HEK293 (cell line): Measurements from ENCODE around the gene SMC6.

Experiments
- CTCF ChIA-PET: fragments of 350-600 bp; formaldehyde crosslinking; extraction: SDS; loops from one replicate; lab custom pipeline; 2021; ENCODE audit warnings: antibody characterized with exemption; lab: Yijun Ruan, JAX
- POLR2A ChIA-PET: fragments of 300-600 bp; formaldehyde crosslinking; extraction: SDS; loops from one replicate; lab custom pipeline; 2020; ENCODE audit warnings: antibody characterized with exemption, inconsistent platforms; lab: Yijun Ruan, JAX
- H3K27ac ChIP-seq: fragments of 200-500 bp; sonication (Bioruptor generic); 2 replicates; pipeline ENCODE4 v1.5.1; 2014; ENCODE audit warnings: low read depth, low read length, control low read depth, inconsistent platforms; ENCODE audit errors: extremely low read depth
- H3K36me3 ChIP-seq, 2 experiments: fragments of 200-500 bp in 1 of 2; sonication (Bioruptor generic) in 1 of 2; 1 replicate in 1 of 2; 2 replicates in 1 of 2; pipeline ENCODE4 v1.5.1; 2014 to 2017; ENCODE audit warnings: inconsistent platforms in 2 of 2, low read length in 2 of 2; ENCODE audit not compliant: control insufficient read depth in 2 of 2, insufficient read depth in 1 of 2
- H3K4me1 ChIP-seq: fragments of 200-500 bp; sonication (Bioruptor generic); 2 replicates; pipeline ENCODE4 v1.5.1; 2014; ENCODE audit warnings: mild to moderate bottlenecking, low read length, inconsistent platforms; ENCODE audit not compliant: control insufficient read depth, insufficient read depth
- H3K4me3 ChIP-seq: 2 replicates; pipeline ENCODE4 v1.5.1; 2011; ENCODE audit warnings: low read depth, mild to moderate bottlenecking, control low read depth, low read length, moderate library complexity
- H3K9me3 ChIP-seq: fragments of 200-500 bp; sonication (Bioruptor generic); 2 replicates; pipeline ENCODE4 v1.5.1; 2014; ENCODE audit warnings: low read depth, low read length, inconsistent platforms; ENCODE audit not compliant: control insufficient read depth, insufficient read depth
- BCL6B ChIP-seq: fragments of 450-650 bp; formaldehyde crosslinking; IDR thresholded peaks from 2 replicates; pipeline ENCODE4 v1.5.1; 2017; ENCODE audit warnings: missing biosample characterization, missing genetic modification characterization
- KLF1 ChIP-seq: fragments of 450-650 bp; formaldehyde crosslinking; IDR thresholded peaks from 2 replicates; pipeline ENCODE4 v1.5.1; 2016; ENCODE audit warnings: missing biosample characterization, missing genetic modification characterization
- MYNN ChIP-seq: fragments of 450-650 bp; formaldehyde crosslinking; IDR thresholded peaks from 2 replicates; pipeline ENCODE4 v1.5.1; 2016; ENCODE audit warnings: missing biosample characterization, missing genetic modification characterization, borderline replicate concordance
- PBX3 ChIP-seq: sonication (generic); formaldehyde crosslinking; IDR thresholded peaks from 2 replicates; pipeline ENCODE4 v1.8.1; 2022; ENCODE audit warnings: mild to moderate bottlenecking, moderate library complexity, missing genetic modification reagents
- PRDM2 ChIP-seq: fragments of 450-650 bp; formaldehyde crosslinking; IDR thresholded peaks from 2 replicates; pipeline ENCODE4 v1.5.1; 2016; ENCODE audit warnings: missing biosample characterization, missing genetic modification characterization, borderline replicate concordance
- PRDM6 ChIP-seq: fragments of 450-650 bp; formaldehyde crosslinking; IDR thresholded peaks from 2 replicates; pipeline ENCODE4 v1.5.1; 2017; ENCODE audit warnings: missing biosample characterization, missing genetic modification characterization
- ZNF155 ChIP-seq: fragments of 450-650 bp; formaldehyde crosslinking; IDR thresholded peaks from 2 replicates; pipeline ENCODE4 v1.5.1; 2016; ENCODE audit warnings: missing biosample characterization, missing genetic modification characterization
- ZNF311 ChIP-seq: fragments of 450-650 bp; formaldehyde crosslinking; IDR thresholded peaks from 2 replicates; pipeline ENCODE4 v1.5.1; 2017; ENCODE audit warnings: missing biosample characterization, missing genetic modification characterization, borderline replicate concordance
- ZNF362 ChIP-seq: fragments of 450-650 bp; formaldehyde crosslinking; IDR thresholded peaks from 2 replicates; pipeline ENCODE4 v1.5.1; 2016; ENCODE audit warnings: missing biosample characterization, missing genetic modification characterization
- ZNF626 ChIP-seq: fragments of 450-650 bp; sonication (Bioruptor Pico); formaldehyde crosslinking; IDR thresholded peaks from 2 replicates; pipeline ENCODE4 v1.5.1; 2018; ENCODE audit warnings: missing biosample characterization, missing genetic modification characterization, inconsistent platforms
- ZNF660 ChIP-seq: fragments of 450-650 bp; IDR thresholded peaks from 2 replicates; pipeline ENCODE4 v1.5.1; 2018; ENCODE audit warnings: missing biosample characterization, mild to moderate bottlenecking, missing genetic modification characterization
- ZSCAN23 ChIP-seq: fragments of 450-650 bp; formaldehyde crosslinking; IDR thresholded peaks from 2 replicates; pipeline ENCODE4 v1.5.1; 2016; ENCODE audit warnings: missing biosample characterization, missing genetic modification characterization
- ZSCAN30 ChIP-seq: fragments of 450-650 bp; IDR thresholded peaks from 2 replicates; pipeline ENCODE4 v1.5.1; 2018; ENCODE audit warnings: missing biosample characterization, mild to moderate bottlenecking, missing genetic modification characterization, moderate library complexity

The SMC6 gene

GRCh38 chr2:17616405-17616804, 137.2 kb downstream of the SMC6 start:
- Histone ChIP-seq H3K4me1 (no peaks in the 10 kb centered on the region), H3K9me3 (no peaks in the 10 kb centered on the region), H3K27ac (no peak overlapping the region), H3K4me3 (no peak overlapping the region), H3K36me3 (no peaks in the 10 kb centered on the region)
- POLR2A ChIA-PET = no interaction called here
- CTCF ChIA-PET = interaction anchor here (0.9 to 1.4 kb wide), 2 partner anchors 11 to 29 kb away, joined by 3 read pairs; no protein-coding TSS in a partner anchor
- no peak for TF ChIP-seq ZSCAN30 (tag by site-specific recombination)
- TF ChIP-seq ZNF311 (tag by site-specific recombination) = no peak
- no peak for TF ChIP-seq KLF1 (tag by site-specific recombination)
- TF ChIP-seq ZNF626 = no peak
- TF ChIP-seq PRDM2 (tag by site-specific recombination) = no peak
- TF ChIP-seq ZNF155 (tag by site-specific recombination) = no peak
- no peak for TF ChIP-seq BCL6B
- TF ChIP-seq PRDM6 (tag by site-specific recombination) = no peak
- no peak for TF ChIP-seq ZNF362
- no peak for TF ChIP-seq ZSCAN23 (tag by site-specific recombination)

GRCh38 chr2:17615728-17616351, 137.8 kb downstream of the SMC6 start:
- Histone ChIP-seq H3K4me3 (no peak overlapping the region), H3K4me1 (no peaks in the 10 kb centered on the region), H3K36me3 (no peaks in the 10 kb centered on the region), H3K9me3 (no peaks in the 10 kb centered on the region), H3K27ac (no peak overlapping the region)
- TF ChIP-seq ZNF660 (tag by site-specific recombination) (no peak), PBX3 (no peak), MYNN (tag by site-specific recombination) (no peak)
- ChIA-PET CTCF (interaction anchor here (1.4 kb wide), 1 partner anchor 12 kb away, joined by 3 read pairs; no protein-coding TSS in a partner anchor), POLR2A (no interaction called here)
